Psoas muscle (tissue), 8 donors: ENCODE measurements around the gene CCDC70. TPM values are rescaled to one million over a fixed set of nuclear protein-coding genes. Genes with fewer than 3 reads are reported as not detected.

Source experiments
- ATAC-seq, 4 donors: fragments of 200-7000 bp; cut with Tn5 transposase; one replicate each; pipeline ENCODE4 v1.9.1; 2020; ENCODE audit warnings: moderate library complexity in 3 of 4, mild to moderate bottlenecking in 2 of 4
- DNase-seq, 2 donors: peaks; one replicate each; pipeline ENCODE4 v3.0.0-alpha.2; 2020
- H3K27ac ChIP-seq: fragments of 200-600 bp; one replicate; pipeline ENCODE4 v1.8.0; 2022
- H3K27me3 ChIP-seq, 3 donors: fragments of 200-600 bp in 1 of 3; one replicate each; pipeline versions ENCODE4 v1.6.1 to v1.8.0; 2013 to 2022; ENCODE audit warnings: low read length in 2 of 3, mild to moderate bottlenecking in 2 of 3, moderate library complexity in 1 of 3; ENCODE audit not compliant: insufficient read depth in 3 of 3
- H3K36me3 ChIP-seq, 2 donors: fragments of 200-600 bp in 1 of 2; one replicate each; pipeline versions ENCODE4 v1.6.1 to v1.8.0; 2013 to 2022; ENCODE audit warnings: low read depth in 1 of 2, mild to moderate bottlenecking in 1 of 2, moderate library complexity in 1 of 2; ENCODE audit not compliant: insufficient read depth in 1 of 2
- H3K4me1 ChIP-seq: fragments of 200-600 bp; one replicate; pipeline ENCODE4 v1.8.0; 2022
- H3K4me3 ChIP-seq: fragments of 200-600 bp; one replicate; pipeline ENCODE4 v1.8.0; 2022; ENCODE audit warnings: mild to moderate bottlenecking
- H3K9me3 ChIP-seq: fragments of 200-600 bp; one replicate; pipeline ENCODE4 v1.8.0; 2022
- WGBS, 3 donors: extraction: QIAGEN DNeasy Blood & Tissue Kit; methylation state at CpG; one replicate each; pipeline versions ENCODE4 v1.1.6 to v1.1.7; 2013; 5-methylcytosine and 5-hydroxymethylcytosine counted together
- intact Hi-C, 2 donors: fragments of 100-400 bp; cut with DNase I; formaldehyde crosslinking; loops; one replicate each; pipeline versions ENCODE4 v1.11.0 to v1.14.2; 2022
- polyA plus RNA-seq, 3 donors: library from polyadenylated mRNA; stranded (reverse); fragments of 200-250 nt; gene quantifications; one replicate each; pipeline ENCODE4 v1.2.3, GENCODE V29; 2013
- total RNA-seq, 4 donors: library from RNA; stranded (reverse); fragmentation: NEBNext Ultra II Directional in 2 of 4; extraction: Animal tissue kit (Norgen Biotek cat#: 25700) in 2 of 4; gene quantifications; one replicate each; pipeline versions ENCODE4 v1.2.1 to v1.2.4, GENCODE V29; 2021 to 2023
- TF ChIP-seq, protein P1 (sequence below): fragments of 200-600 bp; IDR thresholded peaks from one replicate; pipeline ENCODE4 v1.8.0; 2022; ENCODE audit warnings: antibody characterized with exemption
- donor health status: healthy with polysubstance abuse.
- donor health status: DM: no; HTN: no; CAD: no; lungs with moderate emphysema.
- donor health status: Bipolar disorder and iron deficiency.
- donor health status: healthy.
- donor health status: DM: yes; HTN: yes; CAD: no.
- donor health status: DM: no; HTN: no; CAD: no.
- donor health status: DM: no; HTN: no; CAD: no.
- donor health status: DM: yes; HTN: yes; CAD: no.

CCDC70 gene
- total and polyA plus RNA-seq, 7 donors: not detected

DNA sequence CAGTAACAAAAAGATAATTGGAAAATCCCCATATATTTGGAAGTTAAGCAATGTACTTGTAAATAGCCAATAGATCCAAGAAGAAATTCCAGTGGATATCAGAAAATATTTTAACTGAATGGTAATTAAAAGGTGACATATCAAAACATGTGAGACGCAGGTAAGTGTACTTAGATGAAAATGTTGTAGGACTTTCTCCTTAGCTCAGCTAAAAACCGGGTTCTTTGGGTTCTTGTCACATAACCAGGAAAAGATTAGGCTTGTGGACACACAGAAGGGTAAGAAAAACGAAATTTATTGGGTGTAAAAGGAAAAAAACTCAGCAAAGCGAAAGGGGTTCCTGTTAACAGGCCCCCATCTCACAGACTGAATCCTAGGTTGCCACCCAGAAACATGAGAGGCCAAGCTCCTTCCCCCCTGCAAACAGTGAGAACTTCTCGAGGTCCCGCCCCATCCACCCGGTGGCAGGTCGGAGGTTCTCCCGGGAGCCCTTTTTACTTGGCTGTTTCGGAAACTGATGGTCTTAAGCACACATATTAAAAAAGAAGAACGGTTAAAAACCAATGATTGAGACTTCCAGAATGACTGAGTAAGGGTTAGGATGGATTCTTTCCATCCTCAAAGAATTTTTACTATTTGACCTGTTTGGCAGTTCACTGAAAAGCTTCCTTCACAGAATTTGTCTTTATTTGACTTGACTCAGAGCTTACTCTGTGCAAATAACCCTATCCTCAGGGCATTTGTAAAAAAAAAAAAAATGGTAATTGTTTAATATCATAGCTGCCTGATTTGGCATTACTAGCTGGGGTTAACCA is 3.1 kb upstream of the CCDC70 start:
- TF ChIP-seq, protein P1, sequence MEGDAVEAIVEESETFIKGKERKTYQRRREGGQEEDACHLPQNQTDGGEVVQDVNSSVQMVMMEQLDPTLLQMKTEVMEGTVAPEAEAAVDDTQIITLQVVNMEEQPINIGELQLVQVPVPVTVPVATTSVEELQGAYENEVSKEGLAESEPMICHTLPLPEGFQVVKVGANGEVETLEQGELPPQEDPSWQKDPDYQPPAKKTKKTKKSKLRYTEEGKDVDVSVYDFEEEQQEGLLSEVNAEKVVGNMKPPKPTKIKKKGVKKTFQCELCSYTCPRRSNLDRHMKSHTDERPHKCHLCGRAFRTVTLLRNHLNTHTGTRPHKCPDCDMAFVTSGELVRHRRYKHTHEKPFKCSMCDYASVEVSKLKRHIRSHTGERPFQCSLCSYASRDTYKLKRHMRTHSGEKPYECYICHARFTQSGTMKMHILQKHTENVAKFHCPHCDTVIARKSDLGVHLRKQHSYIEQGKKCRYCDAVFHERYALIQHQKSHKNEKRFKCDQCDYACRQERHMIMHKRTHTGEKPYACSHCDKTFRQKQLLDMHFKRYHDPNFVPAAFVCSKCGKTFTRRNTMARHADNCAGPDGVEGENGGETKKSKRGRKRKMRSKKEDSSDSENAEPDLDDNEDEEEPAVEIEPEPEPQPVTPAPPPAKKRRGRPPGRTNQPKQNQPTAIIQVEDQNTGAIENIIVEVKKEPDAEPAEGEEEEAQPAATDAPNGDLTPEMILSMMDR: no peak
- no peaks in the 10 kb centered on the region for H3K4me1 ChIP-seq
- H3K27ac ChIP-seq: no peak overlapping the region
- intact Hi-C loops: no loop called here
- ATAC-seq (no peak), DNase-seq (no peak)
- no peaks in the 10 kb centered on the region for H3K36me3 ChIP-seq
- H3K9me3 ChIP-seq: no peaks in the 10 kb centered on the region
- WGBS, 3 donors: 54 to 58% (median 57%) methylated on average over 11 of the region's 11 CpGs
- no peak overlapping the region for H3K4me3 ChIP-seq
- no peaks in the 10 kb centered on the region for H3K27me3 ChIP-seq

DNA sequence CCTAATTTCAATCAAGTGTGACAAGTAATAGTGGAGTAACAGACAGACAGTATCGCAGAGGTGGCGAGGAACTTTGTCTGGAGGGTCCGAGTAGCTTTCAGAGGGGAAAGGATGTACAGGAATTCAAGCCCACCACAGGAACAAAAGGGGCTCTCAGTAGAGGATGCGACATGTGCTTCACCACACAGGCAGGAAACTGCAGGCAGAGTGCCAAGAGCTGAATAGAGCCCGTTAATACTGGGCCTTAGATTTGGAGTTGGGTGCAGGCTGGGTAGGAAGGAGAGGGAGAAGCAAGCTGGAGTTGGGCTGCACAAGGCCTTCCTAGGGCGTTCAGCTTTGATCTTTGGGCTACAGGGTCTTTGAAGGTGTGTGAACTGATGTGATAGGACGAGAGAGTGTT is 1.2 kb downstream of the CCDC70 start:
- no peak for ATAC-seq
- Histone ChIP-seq H3K9me3 (no peaks in the 10 kb centered on the region), H3K36me3 (no peaks in the 10 kb centered on the region), H3K27ac (no peak overlapping the region), H3K27me3 (no peaks in the 10 kb centered on the region), H3K4me3 (no peak overlapping the region), H3K4me1 (no peaks in the 10 kb centered on the region)
- 57 to 72% (median 69%) methylated on average over 7 of the region's 7 CpGs for WGBS, 3 donors
- intact Hi-C loops: no loop called here
- DNase-seq: no peak
- TF ChIP-seq, protein P1: no peak

DNA sequence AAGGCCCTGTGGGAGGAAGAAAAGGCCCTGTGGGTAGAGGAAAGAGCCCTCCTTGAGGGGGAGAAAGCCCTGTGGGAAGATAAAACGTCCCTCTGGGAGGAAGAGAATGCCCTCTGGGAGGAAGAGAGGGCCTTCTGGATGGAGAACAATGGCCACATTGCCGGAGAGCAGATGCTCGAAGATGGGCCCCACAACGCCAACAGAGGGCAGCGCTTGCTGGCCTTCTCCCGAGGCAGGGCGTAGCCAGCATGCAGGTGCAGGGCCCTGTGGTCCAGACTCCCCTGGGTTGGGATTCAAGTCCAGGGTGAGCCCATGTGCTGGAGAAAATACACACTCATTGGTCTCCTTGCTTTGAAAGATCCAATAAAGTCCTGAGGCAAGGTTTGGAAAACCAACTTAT is 4.1 kb downstream of the CCDC70 start:
- Histone ChIP-seq H3K9me3 (no peaks in the 10 kb centered on the region), H3K36me3 (no peaks in the 10 kb centered on the region), H3K27ac (no peak overlapping the region), H3K4me3 (no peak overlapping the region), H3K27me3 (no peaks in the 10 kb centered on the region), H3K4me1 (no peaks in the 10 kb centered on the region)
- DNase-seq (no peak), ATAC-seq (no peak)
- TF ChIP-seq, protein P1: no peak
- WGBS, 3 donors: 82 to 85% (median 84%) methylated on average over 7 of the region's 7 CpGs
- intact Hi-C loops: no loop called here

DNA sequence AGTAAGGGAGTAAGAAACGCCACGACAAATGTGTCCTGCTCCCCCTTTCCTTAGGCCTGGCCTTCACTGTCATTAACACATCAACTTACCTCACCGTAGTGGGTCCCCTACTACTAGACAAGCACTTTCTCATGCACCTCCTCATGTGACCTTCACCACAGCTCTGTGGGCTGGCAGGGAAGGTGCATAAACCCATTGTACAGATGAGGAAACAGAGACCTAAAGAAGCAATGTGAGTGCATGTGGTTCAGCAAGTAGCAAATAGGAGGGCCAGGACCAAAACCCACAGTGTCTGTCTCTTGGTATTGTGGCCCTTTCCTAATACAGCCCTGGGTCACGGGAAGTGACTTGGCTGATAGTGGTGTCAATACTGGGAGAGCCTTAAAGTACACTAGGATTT is 5.3 kb downstream of the CCDC70 start:
- DNase-seq: no peak
- no peak overlapping the region for H3K4me3 ChIP-seq
- ATAC-seq: no peak
- H3K36me3 ChIP-seq: no peaks in the 10 kb centered on the region
- intact Hi-C loops: no loop called here
- no peak overlapping the region for H3K27ac ChIP-seq
- WGBS, 3 donors: 97 to 100% (median 99%) methylated on average over 4 of the region's 4 CpGs
- no peaks in the 10 kb centered on the region for H3K4me1 ChIP-seq
- no peaks in the 10 kb centered on the region for H3K27me3 ChIP-seq
- H3K9me3 ChIP-seq: no peaks in the 10 kb centered on the region
- TF ChIP-seq, protein P1: no peak

DNA sequence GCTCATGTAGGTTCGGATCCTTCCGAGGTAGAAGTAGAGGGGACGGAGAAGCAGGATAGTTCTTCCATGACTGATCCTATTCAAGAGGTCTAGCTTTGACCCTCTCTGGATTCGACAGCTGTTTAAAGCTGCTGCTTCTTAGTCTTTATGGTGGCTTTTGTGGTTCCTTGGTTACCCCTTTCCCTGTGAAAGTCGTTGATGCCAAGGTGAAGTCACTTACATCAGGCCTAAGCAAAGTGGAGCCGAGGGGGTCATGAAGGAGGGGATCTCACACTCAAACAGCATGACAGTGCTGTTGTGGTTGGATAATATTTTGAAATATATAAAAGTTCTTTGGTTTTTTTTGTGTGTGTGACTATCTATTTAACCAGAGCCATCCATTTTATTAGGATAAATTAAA is 8.1 kb downstream of the CCDC70 start:
- H3K4me3 ChIP-seq: no peak overlapping the region
- H3K36me3 ChIP-seq: no peaks in the 10 kb centered on the region
- H3K27me3 ChIP-seq: no peaks in the 10 kb centered on the region
- ATAC-seq (no peak), DNase-seq (no peak)
- no peaks in the 10 kb centered on the region for H3K9me3 ChIP-seq
- intact Hi-C loops: no loop called here
- TF ChIP-seq, protein P1: no peak
- no peak overlapping the region for H3K27ac ChIP-seq
- 71 to 83% (median 78%) methylated on average over 6 of the region's 6 CpGs for WGBS, 3 donors
- H3K4me1 ChIP-seq: no peaks in the 10 kb centered on the region
